Type B pancreatic cell (in vitro differentiated cells): Measurements from ENCODE around the gene DNAH17. TPM values are rescaled to one million over a fixed set of nuclear protein-coding genes. Genes with fewer than 3 reads are reported as not detected.

Source experiments
- DNase-seq: peaks from one replicate; pipeline ENCODE4 v3.0.0; 2021; ENCODE audit warnings: mixed read lengths; ENCODE audit not compliant: unreplicated experiment; ENCODE audit errors: extremely low spot score
- H3K27ac Mint-ChIP-seq: 2 replicates; pipeline ENCODE4 v1.8.0; 2021; ENCODE audit warnings: mild to moderate bottlenecking, mixed read lengths
- H3K27me3 Mint-ChIP-seq: 2 replicates; pipeline ENCODE4 v1.8.0; 2021; ENCODE audit warnings: mixed read lengths
- H3K36me3 Mint-ChIP-seq: 2 replicates; pipeline ENCODE4 v1.8.0; 2021; ENCODE audit warnings: mixed read lengths
- H3K4me1 Mint-ChIP-seq: one replicate; pipeline ENCODE4 v1.8.0; 2021; ENCODE audit warnings: mixed read lengths; ENCODE audit not compliant: unreplicated experiment
- H3K4me3 Mint-ChIP-seq: 2 replicates; pipeline ENCODE4 v1.8.0; 2021; ENCODE audit warnings: mild to moderate bottlenecking, mixed read lengths
- H3K9me3 Mint-ChIP-seq: 2 replicates; pipeline ENCODE4 v1.8.0; 2021; ENCODE audit warnings: mixed read lengths
- CTCF ChIP-seq: fragments of 200-600 bp; sonication (generic); conservative IDR thresholded peaks from 2 replicates; pipeline ENCODE4 v1.5.0; 2021; ENCODE audit warnings: antibody characterized with exemption, mild to moderate bottlenecking
- total RNA-seq: library from RNA; stranded (reverse); gene quantifications from 2 replicates; pipeline ENCODE4 v1.2.1, GENCODE V29; 2021; ENCODE audit warnings: low replicate concordance

The DNAH17 gene
- total RNA-seq, 1 donor from 2014 or later: 0.07 TPM

GRCh38 chr17:78488867-78489634 lies 88.1 kb downstream of the DNAH17 start:
- Mint-ChIP-seq H3K27ac (no peak overlapping the region), H3K36me3 (no peaks in the 10 kb centered on the region), H3K4me1 (peaks cover 4% of the 10 kb centered on the region), H3K4me3 (no peak overlapping the region), H3K9me3 (no peaks in the 10 kb centered on the region), H3K27me3 (peaks cover 12% of the 10 kb centered on the region)
- no peak for TF ChIP-seq CTCF
- no peak for DNase-seq

GRCh38 chr17:78488156-78488555 lies 89.0 kb downstream of the DNAH17 start:
- Mint-ChIP-seq H3K27ac (no peak overlapping the region), H3K36me3 (no peaks in the 10 kb centered on the region), H3K4me3 (no peak overlapping the region), H3K4me1 (peaks cover 4% of the 10 kb centered on the region), H3K27me3 (peaks cover 14% of the 10 kb centered on the region), H3K9me3 (no peaks in the 10 kb centered on the region)
- TF ChIP-seq CTCF: no peak
- no peak for DNase-seq

GRCh38 chr17:78486946-78487680 lies 90.1 kb downstream of the DNAH17 start:
- no peak for DNase-seq
- no peaks in the 10 kb centered on the region for H3K9me3 Mint-ChIP-seq
- H3K27me3 Mint-ChIP-seq: peaks cover 20% of the 10 kb centered on the region
- H3K4me1 Mint-ChIP-seq: peaks cover 4% of the 10 kb centered on the region
- no peak for TF ChIP-seq CTCF
- H3K4me3 Mint-ChIP-seq: no peak overlapping the region
- no peak overlapping the region for H3K27ac Mint-ChIP-seq
- no peaks in the 10 kb centered on the region for H3K36me3 Mint-ChIP-seq

DNA sequence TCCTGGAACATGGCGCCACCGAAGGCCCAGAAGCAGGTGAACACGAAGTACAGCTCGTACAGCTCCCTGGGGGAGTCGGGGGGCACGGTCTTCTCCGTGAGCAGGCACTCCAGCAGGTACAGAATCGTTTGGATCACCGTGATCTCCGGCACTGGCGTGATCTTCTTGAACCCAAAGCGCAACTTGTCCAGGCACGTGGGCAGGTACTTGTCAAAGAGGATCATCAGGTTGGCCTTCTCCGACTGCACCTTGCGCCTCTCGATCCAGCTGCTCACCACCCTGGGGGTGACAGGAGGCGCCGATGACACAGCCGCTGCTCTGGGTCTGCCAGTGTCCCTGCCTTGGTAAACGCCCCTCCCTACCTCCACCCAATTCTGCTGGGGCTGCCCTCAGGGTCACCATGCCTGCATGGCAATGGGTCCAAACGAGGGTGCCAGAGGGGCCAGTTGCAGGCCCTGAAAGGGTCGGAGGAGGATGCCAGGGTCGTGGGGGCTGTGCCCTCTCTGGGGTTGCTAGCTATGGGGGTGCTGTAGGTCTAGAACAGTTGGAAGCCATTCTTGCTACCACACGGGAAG lies 90.9 kb downstream of the DNAH17 start:
- H3K9me3 Mint-ChIP-seq: no peaks in the 10 kb centered on the region
- no peak overlapping the region for H3K27ac Mint-ChIP-seq
- peaks cover 4% of the 10 kb centered on the region for H3K4me1 Mint-ChIP-seq
- peaks cover 20% of the 10 kb centered on the region for H3K27me3 Mint-ChIP-seq
- no peak overlapping the region for H3K4me3 Mint-ChIP-seq
- no peaks in the 10 kb centered on the region for H3K36me3 Mint-ChIP-seq
- no peak for TF ChIP-seq CTCF
- DNase-seq: no peak

- Mint-ChIP-seq H3K9me3 (no peaks in the 10 kb centered on the region), H3K27me3 (peaks cover 20% of the 10 kb centered on the region), H3K4me3 (no peak overlapping the region), H3K27ac (no peak overlapping the region), H3K4me1 (peaks cover 4% of the 10 kb centered on the region), H3K36me3 (no peaks in the 10 kb centered on the region)
- no peak for TF ChIP-seq CTCF
- no peak for DNase-seq
Observed at GRCh38 chr17:78485290-78486168, 91.7 kb downstream of the DNAH17 start.
